ENCODE results near the gene ARFIP1. TPM values are rescaled to one million over a fixed set of nuclear protein-coding genes. Genes with fewer than 3 reads are reported as not detected.

Gene ARFIP1
- total RNA-seq, 3 donors from 2014 or later (not counting 1 experiment from before 2014, with no cell fraction given): 13.7 to 20.6 (median 14.6) TPM

DNA sequence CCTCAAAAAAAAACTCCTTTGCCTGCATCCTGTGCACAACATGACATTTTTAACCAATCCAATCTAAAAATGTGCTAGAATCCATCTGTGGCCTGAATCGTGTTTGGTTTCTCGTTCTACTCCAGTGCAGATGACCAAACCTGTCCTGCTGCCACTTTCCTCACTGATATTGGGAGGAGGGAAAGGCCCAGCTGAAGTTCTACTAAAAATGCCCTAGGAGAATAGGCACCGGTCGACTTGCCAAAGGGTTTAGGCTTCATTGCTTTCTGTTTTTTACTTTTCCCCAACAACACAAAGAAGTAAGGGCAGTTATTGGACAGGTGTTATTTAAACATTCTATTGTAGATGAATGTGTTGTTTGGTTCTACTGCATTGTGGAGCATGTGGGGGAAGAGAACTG lies 148.5 kb downstream of the ARFIP1 start:
- no peaks in the 10 kb centered on the region for H3K9me3 Mint-ChIP-seq
- DNase-seq (no peak), ATAC-seq (no peak)
- H3K36me3 ChIP-seq (ENCODE audit: control insufficient read depth, insufficient read depth, low read length): no peaks in the 10 kb centered on the region
- H3K36me3 Mint-ChIP-seq: no peaks in the 10 kb centered on the region
- H3K4me3 ChIP-seq (ENCODE audit: low read length): no peak overlapping the region
- peaks cover 0 to 5% of the 10 kb centered on the region in 2 donors for H3K4me1 Mint-ChIP-seq
- H3K27ac ChIP-seq (ENCODE audit: low read length): no peak overlapping the region
- peaks cover 0 to 18% of the 10 kb centered on the region in 2 donors for H3K27me3 Mint-ChIP-seq (ENCODE audit: low read depth in 2 of 2)
- H3K9me3 ChIP-seq (ENCODE audit: control insufficient read depth, insufficient read depth, low read length): no peaks in the 10 kb centered on the region
- intact Hi-C loops (cut with micrococcal nuclease): no loop called here
- H3K4me1 ChIP-seq (ENCODE audit: control insufficient read depth, insufficient read depth, low read length): no peaks in the 10 kb centered on the region
- H3K4me3 Mint-ChIP-seq: no peak overlapping the region
- no peak overlapping the region for H3K27ac Mint-ChIP-seq
- TF ChIP-seq, protein P1, sequence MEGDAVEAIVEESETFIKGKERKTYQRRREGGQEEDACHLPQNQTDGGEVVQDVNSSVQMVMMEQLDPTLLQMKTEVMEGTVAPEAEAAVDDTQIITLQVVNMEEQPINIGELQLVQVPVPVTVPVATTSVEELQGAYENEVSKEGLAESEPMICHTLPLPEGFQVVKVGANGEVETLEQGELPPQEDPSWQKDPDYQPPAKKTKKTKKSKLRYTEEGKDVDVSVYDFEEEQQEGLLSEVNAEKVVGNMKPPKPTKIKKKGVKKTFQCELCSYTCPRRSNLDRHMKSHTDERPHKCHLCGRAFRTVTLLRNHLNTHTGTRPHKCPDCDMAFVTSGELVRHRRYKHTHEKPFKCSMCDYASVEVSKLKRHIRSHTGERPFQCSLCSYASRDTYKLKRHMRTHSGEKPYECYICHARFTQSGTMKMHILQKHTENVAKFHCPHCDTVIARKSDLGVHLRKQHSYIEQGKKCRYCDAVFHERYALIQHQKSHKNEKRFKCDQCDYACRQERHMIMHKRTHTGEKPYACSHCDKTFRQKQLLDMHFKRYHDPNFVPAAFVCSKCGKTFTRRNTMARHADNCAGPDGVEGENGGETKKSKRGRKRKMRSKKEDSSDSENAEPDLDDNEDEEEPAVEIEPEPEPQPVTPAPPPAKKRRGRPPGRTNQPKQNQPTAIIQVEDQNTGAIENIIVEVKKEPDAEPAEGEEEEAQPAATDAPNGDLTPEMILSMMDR (IDR thresholded peaks at IDR 0.05): no peak
- no peaks in the 10 kb centered on the region for H3K27me3 ChIP-seq (ENCODE audit: control insufficient read depth, insufficient read depth, low read length)
- WGBS (ENCODE audit: insufficient coverage): 76% methylated on average over 2 of the region's 4 CpGs

GRCh38 chr4:152929888-152930287 lies 150.1 kb downstream of the ARFIP1 start:
- Histone ChIP-seq H3K4me3 (ENCODE audit: low read length) (no peak overlapping the region), H3K9me3 (ENCODE audit: control insufficient read depth, insufficient read depth, low read length) (no peaks in the 10 kb centered on the region), H3K4me1 (ENCODE audit: control insufficient read depth, insufficient read depth, low read length) (no peaks in the 10 kb centered on the region), H3K27ac (ENCODE audit: low read length) (no peak overlapping the region), H3K36me3 (ENCODE audit: control insufficient read depth, insufficient read depth, low read length) (no peaks in the 10 kb centered on the region), H3K27me3 (ENCODE audit: control insufficient read depth, insufficient read depth, low read length) (no peaks in the 10 kb centered on the region)
- Mint-ChIP-seq H3K9me3 (no peaks in the 10 kb centered on the region), H3K4me1 (peaks cover 1 to 10% of the 10 kb centered on the region in 2 donors), H3K4me3 (no peak overlapping the region), H3K27ac (no peak overlapping the region), H3K36me3 (no peaks in the 10 kb centered on the region), H3K27me3 (ENCODE audit: low read depth in 2 of 2) (peaks cover 10 to 32% of the 10 kb centered on the region in 2 donors)
- TF ChIP-seq, protein P1 (IDR thresholded peaks at IDR 0.05): no peak
- intact Hi-C loops (cut with micrococcal nuclease): no loop called here
- WGBS (ENCODE audit: insufficient coverage): no CpG with 5 or more reads among the region's 1 CpG
- DNase-seq (no peak), ATAC-seq (no peak)

DNA sequence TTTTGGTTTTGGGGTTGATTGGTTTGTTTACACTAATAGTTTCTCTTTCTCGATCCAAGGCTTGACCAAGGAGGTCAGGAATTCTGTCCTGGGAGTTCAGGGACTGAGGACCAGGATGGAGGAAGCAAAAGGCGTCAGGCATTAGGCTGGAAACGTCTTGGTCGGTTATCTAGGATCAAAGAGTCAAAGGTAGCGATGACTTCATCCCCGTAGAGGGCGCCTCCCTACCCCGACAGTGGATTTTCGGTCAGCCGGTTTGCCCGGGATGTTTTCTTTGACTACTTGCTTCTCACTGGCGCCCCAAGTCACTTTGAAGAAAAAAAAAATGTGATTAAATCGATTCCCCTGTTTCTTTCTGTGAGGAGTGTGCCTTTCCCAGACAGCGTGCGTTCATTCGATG lies 155.4 kb downstream of the ARFIP1 start:
- Mint-ChIP-seq H3K4me1 (peaks cover 20% of the 10 kb centered on the region in 2 donors), H3K36me3 (no peaks in the 10 kb centered on the region), H3K27ac (no peak overlapping the region), H3K9me3 (no peaks in the 10 kb centered on the region), H3K4me3 (peak overlapping the region; percentile 77), H3K27me3 (ENCODE audit: low read depth in 2 of 2) (peaks cover 36 to 40% of the 10 kb centered on the region in 2 donors)
- no peak overlapping the region for H3K27ac ChIP-seq (ENCODE audit: low read length)
- DNase-seq (no peak), ATAC-seq (no peak)
- H3K36me3 ChIP-seq (ENCODE audit: control insufficient read depth, insufficient read depth, low read length): no peaks in the 10 kb centered on the region
- TF ChIP-seq, protein P1 (IDR thresholded peaks at IDR 0.05): no peak
- H3K9me3 ChIP-seq (ENCODE audit: control insufficient read depth, insufficient read depth, low read length): no peaks in the 10 kb centered on the region
- H3K27me3 ChIP-seq (ENCODE audit: control insufficient read depth, insufficient read depth, low read length): peaks cover 21% of the 10 kb centered on the region
- peaks cover 26% of the 10 kb centered on the region for H3K4me1 ChIP-seq (ENCODE audit: control insufficient read depth, insufficient read depth, low read length)
- 17% methylated on average over 16 of the region's 16 CpGs for WGBS (ENCODE audit: insufficient coverage)
- no peak overlapping the region for H3K4me3 ChIP-seq (ENCODE audit: low read length)
- intact Hi-C loops (cut with micrococcal nuclease): no loop called here

All from natural killer cell (primary cell).